Measurements from ENCODE around the gene MED16.
"Not testable (repeated sequence)": the region's sequence is repeated elsewhere in the genome, so short reads cannot be mapped to it uniquely, and the experiment has no call there.

Gene MED16

GRCh38 chr19:852136-853013 is 40.6 kb downstream of the MED16 start, which contains the start of gene ELANE:
Gene ELANE, plus strand, starts transcription at chr19:852303. Its CDS starts 26 bp downstream, at chr19:852329.
- DNase-seq = no peak

DNA sequence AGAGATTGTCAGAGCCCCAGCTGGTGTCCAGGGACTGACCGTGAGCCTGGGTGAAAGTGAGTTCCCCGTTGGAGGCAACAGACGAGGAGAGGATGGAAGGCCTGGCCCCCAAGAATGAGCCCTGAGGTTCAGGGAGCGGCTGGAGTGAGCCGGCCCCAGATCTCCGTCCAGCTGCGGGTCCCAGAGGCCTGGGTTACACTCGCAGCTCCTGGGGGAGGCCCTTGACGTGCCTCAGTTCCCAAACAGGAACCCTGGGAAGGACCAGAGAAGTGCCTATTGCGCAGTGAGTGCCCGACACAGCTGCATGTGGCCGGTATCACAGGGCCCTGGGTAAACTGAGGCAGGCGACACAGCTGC is 42.0 kb downstream of the MED16 start:
- DNase-seq = no peak

DNA sequence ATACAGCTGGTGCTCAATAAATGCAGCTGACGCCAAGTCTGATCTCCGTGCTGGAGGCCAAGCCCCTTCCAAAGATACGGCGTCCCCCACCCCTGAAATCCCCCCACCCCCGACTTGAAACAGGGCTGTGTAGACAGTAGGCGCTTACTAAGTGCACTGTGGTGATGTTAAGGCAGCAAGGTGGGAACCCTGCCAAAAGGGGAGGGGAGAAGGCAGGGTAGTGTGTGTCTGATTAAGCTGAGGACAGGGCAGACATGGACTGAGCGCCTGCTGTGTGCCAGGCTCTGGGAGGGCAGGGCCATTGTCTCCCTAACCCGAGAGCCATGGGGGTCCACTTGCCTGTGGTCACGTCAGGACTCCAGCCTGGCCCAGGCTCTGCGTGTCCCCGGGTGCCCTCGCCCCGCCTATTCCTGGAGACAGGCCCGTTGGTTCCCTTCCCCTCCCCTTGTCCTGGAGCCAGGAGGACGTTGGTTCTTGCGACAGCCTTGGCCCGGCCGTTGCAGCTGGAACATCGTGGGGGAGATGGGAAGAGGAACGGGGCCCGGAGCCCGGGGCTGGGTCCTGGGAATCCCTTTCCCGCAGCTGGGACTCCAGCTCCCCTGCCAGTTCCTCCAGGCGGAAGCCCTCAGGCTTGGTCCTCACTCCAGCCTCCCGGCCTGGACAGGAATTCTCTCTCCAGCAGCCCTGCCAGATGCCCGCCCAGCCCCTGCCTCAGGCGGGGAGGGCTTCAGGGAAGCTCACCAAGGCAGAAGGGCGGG is 42.6 kb downstream of the MED16 start:
- DNase-seq = peak; percentile 22

DNA sequence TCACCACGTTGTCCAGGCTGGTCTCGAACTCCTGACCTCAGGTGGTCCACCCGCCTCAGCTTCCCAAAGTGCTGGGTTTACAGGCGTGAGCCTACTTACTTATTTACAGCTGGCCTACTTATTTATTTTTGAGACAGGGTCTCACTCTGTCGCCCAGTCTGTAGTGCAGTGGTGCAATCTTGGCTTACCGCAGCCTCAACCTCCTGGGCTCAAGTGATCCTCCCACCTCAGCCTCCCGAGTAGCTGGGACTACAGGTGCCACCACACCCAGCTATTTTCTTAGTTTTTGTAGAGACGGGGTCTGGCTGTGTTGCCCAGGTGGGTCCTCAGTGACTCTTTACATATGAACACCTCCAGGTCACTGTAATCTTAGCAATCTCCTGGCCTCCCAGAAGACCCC is 43.8 kb downstream of the MED16 start:
- DNase-seq = not testable (repeated sequence)

DNA sequence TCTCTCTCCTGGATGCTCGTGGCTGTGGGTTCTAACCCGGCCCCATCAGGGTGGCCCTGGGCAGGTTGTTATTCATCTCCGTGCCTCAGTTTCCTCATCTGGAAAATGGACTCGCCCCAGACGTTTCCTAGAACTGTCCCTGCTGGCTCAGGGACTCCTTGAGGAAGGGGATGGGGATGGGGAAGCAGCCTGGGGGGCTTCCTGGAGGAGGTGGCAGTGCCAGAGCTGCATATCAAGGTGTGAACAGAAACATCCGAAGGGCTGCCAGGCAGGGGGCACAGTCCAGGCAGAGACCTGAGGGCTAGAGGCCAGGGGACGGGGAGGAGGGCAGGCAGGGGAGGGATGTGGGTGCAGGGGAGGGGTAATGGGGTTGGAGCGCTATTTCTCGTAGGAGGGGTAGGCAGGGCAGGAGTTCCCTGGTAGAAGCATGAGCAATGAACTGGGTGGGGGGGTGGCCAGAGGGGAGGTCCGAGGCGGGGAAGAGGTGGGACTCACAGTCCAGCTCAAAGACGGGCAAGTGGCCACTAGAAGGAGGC is 44.5 kb downstream of the MED16 start:
- DNase-seq = no peak

GRCh38 chr19:845707-846521 is 47.1 kb downstream of the MED16 start:
- DNase-seq = no peak

- peak; percentile 9 for DNase-seq
Measured at GRCh38 chr19:844546-844971, 48.4 kb downstream of the MED16 start.

DNA sequence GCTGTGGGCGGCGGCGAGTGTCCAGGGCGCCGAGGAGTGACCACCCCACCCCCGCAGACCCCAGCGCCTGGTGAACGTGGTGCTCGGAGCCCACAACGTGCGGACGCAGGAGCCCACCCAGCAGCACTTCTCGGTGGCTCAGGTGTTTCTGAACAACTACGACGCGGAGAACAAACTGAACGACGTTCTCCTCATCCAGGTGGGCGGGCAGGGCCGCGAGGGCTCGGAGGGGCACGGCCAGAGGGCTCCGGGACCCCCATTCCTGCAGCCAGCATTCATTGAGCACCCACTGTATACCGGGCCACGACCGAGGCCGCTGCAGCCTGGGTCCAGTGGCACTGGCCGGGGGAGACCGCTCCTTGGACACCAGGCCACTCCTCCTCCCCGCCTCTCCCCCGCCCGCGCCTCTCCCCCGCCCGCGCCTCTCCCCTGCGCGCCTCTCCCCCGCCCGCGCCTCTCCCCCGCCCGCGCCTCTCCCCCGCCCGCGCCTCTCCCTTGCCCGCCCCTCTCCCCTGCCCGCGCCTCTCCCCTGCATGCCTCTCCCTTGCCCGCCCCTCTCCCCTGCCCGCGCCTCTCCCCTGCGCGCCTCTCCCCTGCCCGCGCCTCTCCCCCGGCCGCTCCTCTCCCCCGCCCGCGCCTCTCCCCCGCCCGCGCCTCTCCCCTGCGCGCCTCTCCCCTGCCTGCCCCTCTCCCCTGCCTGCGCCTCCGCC is 49.0 kb downstream of the MED16 start:
- peak; percentile 12 for DNase-seq

- peak; percentile 13 for DNase-seq
Measured at GRCh38 chr19:843180-843835, 49.7 kb downstream of the MED16 start.

DNA sequence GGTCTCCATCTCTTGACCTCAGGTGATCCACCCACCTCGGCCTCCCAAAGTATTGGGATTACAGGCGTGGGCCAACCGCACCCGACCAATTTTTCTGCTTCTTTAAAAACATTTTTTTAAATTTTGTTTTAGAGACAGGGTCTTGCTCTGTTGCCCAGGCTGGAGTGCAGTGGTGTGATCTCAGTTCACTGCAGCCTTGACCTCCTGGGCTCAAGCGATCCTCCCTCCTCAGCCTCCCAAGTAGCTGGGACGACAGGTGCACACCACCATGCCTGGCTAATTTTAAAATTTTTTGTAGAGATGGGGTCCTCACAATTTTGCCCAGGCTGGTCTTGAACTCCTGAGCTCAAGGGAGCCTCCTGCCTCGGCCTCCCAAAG is 50.2 kb downstream of the MED16 start:
- DNase-seq = not testable (repeated sequence)

GRCh38 chr19:840519-841206 is 52.3 kb downstream of the MED16 start, which contains the start of gene PRTN3:
Gene PRTN3, plus strand, starts transcription at chr19:840999. Its CDS starts 10 bp downstream, at chr19:841009.
- DNase-seq = no peak

DNA sequence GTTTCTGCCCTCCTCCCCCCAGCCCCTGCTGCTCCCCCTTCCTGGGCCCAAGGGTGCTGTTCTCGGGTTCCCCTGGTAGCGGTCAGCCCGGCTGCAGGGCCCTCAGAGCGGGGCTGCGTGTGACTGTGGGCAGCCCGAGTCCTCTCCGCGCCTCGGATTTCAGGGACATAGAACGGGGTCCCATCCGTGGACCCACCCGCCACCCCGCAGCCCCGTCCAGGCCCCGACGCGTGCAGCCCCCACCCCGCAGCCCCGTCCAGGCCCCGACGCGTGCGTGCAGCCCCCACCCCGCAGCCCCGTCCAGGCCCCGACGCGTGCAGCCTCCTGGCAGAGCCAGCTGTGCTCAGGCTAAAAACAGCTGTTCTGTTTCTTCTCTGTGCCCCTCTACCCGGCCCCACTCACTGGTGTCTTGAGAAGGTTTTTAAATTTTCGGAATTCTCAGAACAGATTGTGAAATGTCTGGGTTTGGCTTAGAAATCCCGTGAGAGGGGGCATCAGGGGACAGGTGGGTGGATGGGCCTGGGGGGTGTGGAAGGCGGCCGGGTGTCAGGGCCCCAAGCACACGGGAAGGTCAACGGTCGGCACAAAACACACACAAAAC is 57.7 kb downstream of the MED16 start:
- no peak for DNase-seq

DNA sequence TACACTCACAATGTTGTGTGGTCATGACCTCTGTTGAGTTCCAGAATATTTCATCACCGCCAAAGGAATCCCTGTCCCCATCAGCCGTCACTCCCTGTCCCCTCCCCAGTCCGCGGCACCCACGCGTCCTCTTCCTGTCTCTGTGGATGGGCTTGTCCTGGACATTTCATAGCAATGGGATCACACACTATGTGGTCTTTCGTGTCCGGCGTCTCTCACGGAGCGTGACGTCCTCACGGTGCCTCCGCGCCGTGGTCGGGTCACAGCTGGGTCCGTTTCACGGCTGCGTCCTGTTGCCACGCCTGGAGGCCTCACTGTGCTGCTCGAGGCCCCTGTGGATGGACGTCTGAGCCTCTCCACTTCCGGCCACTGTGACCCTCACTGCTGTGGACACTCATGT is 58.8 kb downstream of the MED16 start:
- no peak for DNase-seq

DNA sequence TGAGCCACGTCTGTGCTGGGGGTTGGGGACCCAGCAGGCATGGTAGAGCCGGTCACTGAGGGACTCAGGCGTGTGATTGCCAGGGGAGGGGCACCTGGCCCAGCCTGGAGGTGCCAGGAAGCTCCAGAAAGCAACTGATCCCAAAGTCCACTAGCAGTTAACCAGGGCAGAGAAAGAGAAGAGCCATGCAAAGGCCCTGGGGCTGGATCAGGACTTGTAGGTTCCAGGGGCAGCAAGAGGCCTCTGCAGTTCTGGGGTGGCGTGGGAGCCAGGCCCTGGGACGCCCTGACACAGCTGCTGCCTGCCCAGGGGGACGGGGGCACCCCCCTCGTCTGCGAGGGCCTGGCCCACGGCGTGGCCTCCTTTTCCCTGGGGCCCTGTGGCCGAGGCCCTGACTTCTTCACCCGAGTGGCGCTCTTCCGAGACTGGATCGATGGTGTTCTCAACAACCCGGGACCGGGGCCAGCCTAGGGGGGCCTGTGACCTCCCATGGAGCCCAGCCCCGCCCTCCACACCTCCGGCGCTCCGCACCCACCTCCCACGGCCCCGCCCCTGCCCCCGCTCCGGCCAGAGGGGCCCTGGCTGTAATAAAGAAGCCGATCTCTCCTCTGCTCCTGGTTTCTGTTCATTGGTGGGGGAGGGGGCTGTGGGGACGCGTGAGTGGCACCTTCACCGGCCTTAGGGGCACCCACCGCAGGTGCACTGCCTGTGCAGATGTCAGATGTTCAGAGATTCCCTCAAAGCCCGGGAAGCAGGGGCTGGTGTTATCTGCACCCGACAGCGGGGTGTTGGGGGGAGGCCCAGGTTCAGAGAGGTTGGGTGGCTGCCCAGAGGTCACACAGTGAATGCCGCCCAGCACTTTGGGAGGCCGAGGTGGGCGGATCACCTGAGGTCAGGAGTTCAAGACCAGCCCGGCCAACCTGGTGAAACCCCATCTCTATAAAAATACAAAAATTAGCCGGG is 61.3 kb downstream of the MED16 start:
- no peak for DNase-seq

- no peak for DNase-seq
Measured at GRCh38 chr19:829129-829758, 63.7 kb downstream of the MED16 start.

DNA sequence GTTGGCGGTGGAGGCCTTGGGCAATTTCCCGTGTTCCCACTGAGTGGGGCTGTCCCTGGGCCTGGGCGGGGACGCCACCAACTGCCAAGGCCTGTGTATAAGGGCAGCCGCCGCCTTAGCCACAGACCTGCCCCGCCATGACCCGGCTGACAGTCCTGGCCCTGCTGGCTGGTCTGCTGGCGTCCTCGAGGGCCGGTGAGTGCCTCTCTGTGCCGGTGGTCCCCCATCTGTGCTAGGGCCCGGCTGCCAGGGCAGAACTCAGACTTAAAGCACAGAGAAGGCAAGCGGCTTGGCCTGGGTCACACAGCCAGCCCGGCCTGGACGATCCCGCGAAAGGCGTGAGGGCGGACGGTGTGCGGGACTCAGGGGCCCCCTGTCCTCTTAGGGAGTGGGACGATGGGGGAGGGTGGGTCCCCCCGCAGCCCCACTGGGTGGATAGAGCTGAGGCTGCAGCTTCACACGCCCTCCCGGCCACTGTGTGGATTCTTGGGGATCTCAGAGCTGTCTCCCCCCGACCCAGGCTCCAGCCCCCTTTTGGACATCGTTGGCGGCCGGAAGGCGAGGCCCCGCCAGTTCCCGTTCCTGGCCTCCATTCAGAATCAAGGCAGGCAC is 65.2 kb downstream of the MED16 start, which contains the start of gene AZU1:
TSS of gene AZU1 (plus strand) at position 128 of the 612 bp plus-strand sequence. CDS start at position 138, 10 bp downstream.
- no peak for DNase-seq

GRCh38 chr19:827314-827709 is 65.7 kb downstream of the MED16 start:
- no peak for DNase-seq
